PC-9 (cell line): ENCODE measurements around the gene DNAJC13.

Experiments used
- EZH2 ChIP-seq: fragments of 200-600 bp; sonication (generic); IDR thresholded peaks from 2 replicates; pipeline ENCODE4 v1.8.0; 2017; ENCODE audit warnings: antibody characterized with exemption, low read depth
- TF ChIP-seq, protein P1 (sequence below): fragments of 200-600 bp; sonication (generic); conservative IDR thresholded peaks from 2 replicates; pipeline ENCODE4 v1.6.1; 2017; ENCODE audit warnings: mixed run types, antibody characterized with exemption, mild to moderate bottlenecking, moderate library complexity

GRCh38 chr3:132539681-132540080, 122.4 kb downstream of the DNAJC13 start:
- TF ChIP-seq, protein P1, sequence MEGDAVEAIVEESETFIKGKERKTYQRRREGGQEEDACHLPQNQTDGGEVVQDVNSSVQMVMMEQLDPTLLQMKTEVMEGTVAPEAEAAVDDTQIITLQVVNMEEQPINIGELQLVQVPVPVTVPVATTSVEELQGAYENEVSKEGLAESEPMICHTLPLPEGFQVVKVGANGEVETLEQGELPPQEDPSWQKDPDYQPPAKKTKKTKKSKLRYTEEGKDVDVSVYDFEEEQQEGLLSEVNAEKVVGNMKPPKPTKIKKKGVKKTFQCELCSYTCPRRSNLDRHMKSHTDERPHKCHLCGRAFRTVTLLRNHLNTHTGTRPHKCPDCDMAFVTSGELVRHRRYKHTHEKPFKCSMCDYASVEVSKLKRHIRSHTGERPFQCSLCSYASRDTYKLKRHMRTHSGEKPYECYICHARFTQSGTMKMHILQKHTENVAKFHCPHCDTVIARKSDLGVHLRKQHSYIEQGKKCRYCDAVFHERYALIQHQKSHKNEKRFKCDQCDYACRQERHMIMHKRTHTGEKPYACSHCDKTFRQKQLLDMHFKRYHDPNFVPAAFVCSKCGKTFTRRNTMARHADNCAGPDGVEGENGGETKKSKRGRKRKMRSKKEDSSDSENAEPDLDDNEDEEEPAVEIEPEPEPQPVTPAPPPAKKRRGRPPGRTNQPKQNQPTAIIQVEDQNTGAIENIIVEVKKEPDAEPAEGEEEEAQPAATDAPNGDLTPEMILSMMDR: no peak
- TF ChIP-seq EZH2: no peak
